Neural crest cell (in vitro differentiated cells): ENCODE data around the gene CMA1. TPM values are rescaled to one million over a fixed set of nuclear protein-coding genes. Genes with fewer than 3 reads are reported as not detected.
"Not testable (repeated sequence)": the region's sequence is repeated elsewhere in the genome, so short reads cannot be mapped to it uniquely, and the experiment has no call there.

Source experiments
- DNase-seq: peaks from one replicate; pipeline ENCODE4 v3.0.0; 2021; ENCODE audit warnings: low read depth, mixed read lengths, low spot score
- H3K27ac Mint-ChIP-seq: one replicate; pipeline ENCODE4 v1.8.0; 2021; ENCODE audit warnings: mild to moderate bottlenecking, mixed read lengths; ENCODE audit not compliant: unreplicated experiment
- H3K27me3 Mint-ChIP-seq: 2 replicates; pipeline ENCODE4 v1.8.0; 2021; ENCODE audit warnings: low read depth, mild to moderate bottlenecking, mixed read lengths
- H3K36me3 Mint-ChIP-seq: 2 replicates; pipeline ENCODE4 v1.8.0; 2021; ENCODE audit warnings: low read depth, mild to moderate bottlenecking, mixed read lengths
- H3K4me1 Mint-ChIP-seq: 2 replicates; pipeline ENCODE4 v1.8.0; 2021; ENCODE audit warnings: mixed read lengths
- H3K4me3 Mint-ChIP-seq: one replicate; pipeline ENCODE4 v1.8.0; 2021; ENCODE audit warnings: mild to moderate bottlenecking, mixed read lengths
- H3K9me3 Mint-ChIP-seq: 2 replicates; pipeline ENCODE4 v1.8.0; 2021; ENCODE audit warnings: mixed read lengths
- total RNA-seq: library from RNA; stranded (reverse); gene quantifications from 2 replicates; pipeline ENCODE4 v1.2.1, GENCODE V29; 2021
- TF ChIP-seq, protein P1 (sequence below): fragments of 200-600 bp; sonication (generic); conservative IDR thresholded peaks from 2 replicates; pipeline ENCODE4 v1.5.0; 2021; ENCODE audit warnings: antibody characterized with exemption, mild to moderate bottlenecking

The CMA1 gene
- total RNA-seq, 1 donor from 2014 or later, result not detected

DNA sequence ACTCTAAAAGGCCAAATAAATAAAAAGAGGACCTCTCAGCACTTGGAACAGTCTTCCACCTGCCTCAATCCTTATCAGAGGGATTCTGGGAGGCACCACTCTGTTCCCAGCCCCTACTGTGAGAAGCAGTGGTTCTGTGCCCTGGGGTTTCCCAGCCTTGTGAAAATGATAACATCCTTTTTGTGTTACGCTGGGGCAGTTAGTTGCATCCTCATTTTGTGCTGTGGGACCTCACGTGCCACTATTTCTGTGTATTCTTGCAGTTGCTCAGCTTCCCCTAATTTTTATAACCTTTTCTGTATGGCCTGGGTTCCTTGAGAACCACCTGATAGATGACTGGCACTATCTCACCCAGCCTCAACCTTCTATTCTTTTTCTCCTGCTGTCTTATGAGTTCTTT lies 10.8 kb upstream of the CMA1 start:
- Mint-ChIP-seq H3K4me1 (no peaks in the 10 kb centered on the region), H3K4me3 (no peak overlapping the region), H3K27ac (no peak overlapping the region), H3K9me3 (no peaks in the 10 kb centered on the region), H3K27me3 (peaks cover 54% of the 10 kb centered on the region), H3K36me3 (no peaks in the 10 kb centered on the region)
- no peak for DNase-seq
- TF ChIP-seq, protein P1, sequence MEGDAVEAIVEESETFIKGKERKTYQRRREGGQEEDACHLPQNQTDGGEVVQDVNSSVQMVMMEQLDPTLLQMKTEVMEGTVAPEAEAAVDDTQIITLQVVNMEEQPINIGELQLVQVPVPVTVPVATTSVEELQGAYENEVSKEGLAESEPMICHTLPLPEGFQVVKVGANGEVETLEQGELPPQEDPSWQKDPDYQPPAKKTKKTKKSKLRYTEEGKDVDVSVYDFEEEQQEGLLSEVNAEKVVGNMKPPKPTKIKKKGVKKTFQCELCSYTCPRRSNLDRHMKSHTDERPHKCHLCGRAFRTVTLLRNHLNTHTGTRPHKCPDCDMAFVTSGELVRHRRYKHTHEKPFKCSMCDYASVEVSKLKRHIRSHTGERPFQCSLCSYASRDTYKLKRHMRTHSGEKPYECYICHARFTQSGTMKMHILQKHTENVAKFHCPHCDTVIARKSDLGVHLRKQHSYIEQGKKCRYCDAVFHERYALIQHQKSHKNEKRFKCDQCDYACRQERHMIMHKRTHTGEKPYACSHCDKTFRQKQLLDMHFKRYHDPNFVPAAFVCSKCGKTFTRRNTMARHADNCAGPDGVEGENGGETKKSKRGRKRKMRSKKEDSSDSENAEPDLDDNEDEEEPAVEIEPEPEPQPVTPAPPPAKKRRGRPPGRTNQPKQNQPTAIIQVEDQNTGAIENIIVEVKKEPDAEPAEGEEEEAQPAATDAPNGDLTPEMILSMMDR, result no peak

DNA sequence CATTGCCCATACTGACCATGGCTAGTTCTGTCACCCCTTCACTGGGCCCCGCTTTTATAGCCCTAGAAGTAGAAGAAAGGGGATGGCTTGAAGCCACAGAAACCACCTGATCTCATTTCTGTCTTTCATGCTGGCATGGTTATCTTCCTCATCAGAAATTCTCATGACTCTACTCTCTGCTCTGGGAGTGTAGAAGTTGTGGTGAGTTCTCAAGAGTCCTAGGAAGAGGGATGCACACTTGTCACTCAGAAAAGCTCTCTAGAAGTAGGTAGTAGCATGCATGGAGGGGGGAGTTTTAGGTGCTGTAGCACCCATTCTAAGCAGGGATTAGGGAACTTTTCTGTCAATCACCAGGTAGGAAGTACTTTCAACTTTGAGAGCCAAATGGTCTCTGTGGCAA lies 6.1 kb upstream of the CMA1 start:
- TF ChIP-seq, protein P1, result no peak
- no peak for DNase-seq
- no peak overlapping the region for H3K4me3 Mint-ChIP-seq
- peaks cover 60% of the 10 kb centered on the region for H3K27me3 Mint-ChIP-seq
- no peaks in the 10 kb centered on the region for H3K36me3 Mint-ChIP-seq
- H3K4me1 Mint-ChIP-seq, result no peaks in the 10 kb centered on the region
- no peaks in the 10 kb centered on the region for H3K9me3 Mint-ChIP-seq
- H3K27ac Mint-ChIP-seq, result no peak overlapping the region

DNA sequence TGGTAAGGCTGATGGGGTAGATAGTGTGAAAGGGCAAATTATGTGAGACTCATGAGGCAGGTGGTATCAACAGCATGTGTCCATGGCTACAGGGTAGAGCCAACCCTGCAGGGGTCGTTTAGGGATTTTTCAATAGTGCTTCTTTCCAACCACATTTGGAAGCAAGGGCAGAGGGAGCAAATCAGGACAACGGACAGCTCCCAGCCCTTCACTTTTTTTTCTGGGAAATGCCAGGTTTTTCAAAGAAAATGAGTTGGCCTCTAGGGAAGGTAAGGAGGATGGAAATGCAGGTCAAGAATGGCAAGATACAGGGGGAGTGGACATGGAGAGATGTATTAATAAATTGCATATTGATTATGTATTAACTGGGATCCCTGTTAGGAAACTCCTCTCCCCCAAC lies 4.9 kb upstream of the CMA1 start:
- peaks cover 56% of the 10 kb centered on the region for H3K27me3 Mint-ChIP-seq

DNA sequence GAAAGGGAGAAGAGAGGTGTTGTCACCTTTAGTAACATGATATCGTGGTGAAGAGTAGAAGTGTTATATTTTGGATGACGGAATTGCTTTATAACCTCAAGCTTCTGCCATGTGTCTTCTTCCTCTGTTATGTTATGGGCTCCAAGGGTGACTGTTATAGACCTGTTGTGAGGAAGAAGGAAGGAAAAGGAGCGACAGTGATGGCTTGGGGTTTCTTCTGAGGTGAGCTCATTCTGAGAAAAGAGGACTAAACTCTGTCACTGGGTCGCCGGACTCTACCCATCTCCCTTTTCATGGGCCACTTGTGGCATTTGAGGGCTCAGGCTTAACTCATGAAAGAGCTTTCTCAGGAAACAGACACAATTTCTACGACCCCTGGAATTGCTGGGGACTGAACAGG lies 1.6 kb downstream of the CMA1 start:
- Mint-ChIP-seq H3K9me3 (no peaks in the 10 kb centered on the region), H3K27me3 (peaks cover 45% of the 10 kb centered on the region), H3K36me3 (no peaks in the 10 kb centered on the region), H3K27ac (no peak overlapping the region), H3K4me1 (no peaks in the 10 kb centered on the region), H3K4me3 (no peak overlapping the region)
- TF ChIP-seq, protein P1, result no peak
- no peak for DNase-seq

More for the DNA sequence above, 4.9 kb upstream of the CMA1 start:
- H3K36me3 Mint-ChIP-seq, result no peaks in the 10 kb centered on the region
- no peak overlapping the region for H3K27ac Mint-ChIP-seq
- TF ChIP-seq, protein P1, result no peak
- no peaks in the 10 kb centered on the region for H3K9me3 Mint-ChIP-seq
- peak; percentile 6 for DNase-seq
- no peaks in the 10 kb centered on the region for H3K4me1 Mint-ChIP-seq
- H3K4me3 Mint-ChIP-seq, result no peak overlapping the region

DNA sequence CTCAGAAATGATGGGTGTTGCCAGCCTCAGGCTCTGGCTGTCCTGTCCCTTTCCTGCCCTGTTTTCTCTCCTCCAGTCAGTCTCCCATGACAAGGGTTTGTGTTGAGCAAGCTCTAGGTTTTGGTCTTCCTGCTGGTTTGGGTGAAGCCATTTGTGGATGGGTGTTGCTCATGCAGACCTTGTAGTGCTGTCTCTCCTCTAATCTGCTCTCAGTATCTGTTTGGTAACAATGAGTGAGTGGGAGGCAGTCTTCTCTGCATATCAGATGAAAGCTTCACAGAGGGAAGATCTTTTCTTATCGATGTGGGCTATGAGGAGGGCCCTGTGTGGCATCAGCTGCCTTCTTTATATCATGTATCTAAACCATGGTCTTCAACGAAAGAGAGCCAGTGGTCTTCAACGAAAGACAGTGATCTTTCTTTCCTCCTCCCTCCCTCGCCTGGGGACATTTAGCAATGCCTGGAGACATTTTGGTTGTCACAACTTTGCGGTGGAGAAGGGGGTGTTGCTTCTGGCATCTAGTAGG lies 3.6 kb downstream of the CMA1 start:
- Mint-ChIP-seq H3K27me3 (peaks cover 34% of the 10 kb centered on the region), H3K4me1 (no peaks in the 10 kb centered on the region), H3K9me3 (no peaks in the 10 kb centered on the region), H3K27ac (no peak overlapping the region), H3K4me3 (no peak overlapping the region), H3K36me3 (peaks cover 2% of the 10 kb centered on the region)
- TF ChIP-seq, protein P1, result no peak
- DNase-seq, result no peak

DNA sequence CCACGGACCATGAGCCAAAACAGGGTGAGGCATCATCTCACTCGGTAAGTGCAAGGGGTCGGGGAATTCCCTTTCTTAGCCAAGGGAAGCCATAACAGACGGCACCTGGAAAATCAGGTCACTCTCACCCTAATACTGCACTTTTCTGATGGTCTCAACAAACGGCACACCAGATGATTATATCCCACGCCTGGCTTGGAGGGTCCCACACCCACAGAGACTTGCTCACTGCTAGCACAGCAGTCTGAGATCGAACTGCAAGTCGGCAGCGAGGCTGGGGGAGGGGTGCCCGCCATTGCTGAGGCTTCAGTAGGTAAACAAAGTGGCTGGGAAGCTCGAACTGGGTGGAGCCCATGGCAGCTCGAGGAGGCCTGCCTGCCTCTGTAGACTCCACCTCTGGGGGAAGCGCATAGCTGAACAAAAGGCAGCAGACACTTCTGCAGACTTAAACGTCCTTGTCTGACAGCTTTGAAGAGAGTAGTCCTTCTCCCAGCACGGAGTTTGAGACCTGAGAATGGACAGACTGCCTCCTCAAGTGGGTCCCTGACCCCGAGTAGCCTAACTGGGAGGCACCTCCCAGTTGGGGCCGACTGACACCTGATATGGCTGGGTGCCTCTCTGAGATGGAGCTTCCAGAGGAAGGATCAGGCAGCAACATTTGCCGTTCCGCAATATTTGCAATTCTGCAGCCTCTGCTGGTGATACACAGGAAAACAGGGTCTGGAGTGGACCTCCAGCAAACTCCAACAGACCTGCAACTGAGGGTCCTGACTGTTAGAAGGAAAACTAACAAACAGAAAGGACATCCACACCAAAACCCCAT lies 16.3 kb downstream of the CMA1 start:
- not testable (repeated sequence) for H3K9me3 Mint-ChIP-seq, H3K4me1 Mint-ChIP-seq

More for the DNA sequence above, 16.3 kb downstream of the CMA1 start:
- peaks cover 14% of the 10 kb centered on the region for H3K27me3 Mint-ChIP-seq
- not testable (repeated sequence) for DNase-seq, H3K36me3 Mint-ChIP-seq, H3K27ac Mint-ChIP-seq, H3K4me3 Mint-ChIP-seq
